Keratinocyte (primary cell): ENCODE data around the gene CRABP1. TPM values are rescaled to one million over a fixed set of nuclear protein-coding genes. Genes with fewer than 3 reads are reported as not detected.

Source experiments
- DNase-seq: peaks from one replicate; pipeline ENCODE4 v3.0.0-alpha.2; 2011; ENCODE audit warnings: low read depth, missing footprints, low spot score
- FAIRE-seq: peaks from 2 replicates; lab custom pipeline; 2011; peaks lifted over from hg19 to GRCh38; lab: Jason Lieb, UNC
- H2AFZ ChIP-seq: 2 replicates; pipeline ENCODE4 v1.6.0; 2012; ENCODE audit warnings: low read length, control low read depth, inconsistent platforms; ENCODE audit not compliant: control insufficient read depth
- H3K27ac ChIP-seq: 2 replicates; pipeline ENCODE4 v1.5.1; 2011; ENCODE audit warnings: low read length; ENCODE audit not compliant: control insufficient read depth, insufficient read depth
- H3K27me3 ChIP-seq: 3 replicates; pipeline ENCODE4 v1.6.0; 2011; ENCODE audit warnings: low read length; ENCODE audit not compliant: control insufficient read depth, insufficient read depth; ENCODE audit errors: extremely low read depth
- H3K36me3 ChIP-seq, 2 experiments: 2 replicates in 1 of 2; 3 replicates in 1 of 2; pipeline ENCODE4 v1.5.1; 2011; ENCODE audit warnings: low read length in 2 of 2, mild to moderate bottlenecking in 1 of 2; ENCODE audit not compliant: control insufficient read depth in 2 of 2, insufficient read depth in 2 of 2; ENCODE audit errors: extremely low read depth in 1 of 2
- H3K4me1 ChIP-seq: 3 replicates; pipeline ENCODE4 v1.5.1; 2011; ENCODE audit warnings: low read length; ENCODE audit not compliant: control insufficient read depth, insufficient read depth; ENCODE audit errors: extremely low read depth
- H3K4me2 ChIP-seq: 3 replicates; pipeline ENCODE4 v1.6.0; 2011; ENCODE audit warnings: low read depth, low read length; ENCODE audit not compliant: control insufficient read depth, insufficient read depth; ENCODE audit errors: extremely low read depth
- H3K4me3 ChIP-seq, 3 experiments: fragments of 200-600 bp in 1 of 3; sonication (generic) in 1 of 3; 2 replicates in 2 of 3; 3 replicates in 1 of 3; pipeline ENCODE4 v1.5.1; 2011 to 2016; ENCODE audit warnings: low read length in 3 of 3, mild to moderate bottlenecking in 3 of 3, control low read depth in 2 of 3, inconsistent platforms in 1 of 3, low read depth in 1 of 3, mixed read lengths in 1 of 3, mixed run types in 1 of 3, moderate library complexity in 1 of 3; ENCODE audit not compliant: control insufficient read depth in 2 of 3, insufficient read depth in 2 of 3; ENCODE audit errors: extremely low read depth in 1 of 3
- H3K79me2 ChIP-seq: 2 replicates; pipeline ENCODE4 v1.6.0; 2012; ENCODE audit warnings: low read length; ENCODE audit not compliant: control insufficient read depth, insufficient read depth
- H3K9ac ChIP-seq: 3 replicates; pipeline ENCODE4 v1.6.0; 2011; ENCODE audit warnings: low read length; ENCODE audit not compliant: control insufficient read depth, insufficient read depth; ENCODE audit errors: extremely low read depth
- H3K9me1 ChIP-seq: 3 replicates; pipeline ENCODE4 v1.6.0; 2011; ENCODE audit warnings: low read length; ENCODE audit not compliant: control insufficient read depth, insufficient read depth; ENCODE audit errors: extremely low read depth
- H3K9me3 ChIP-seq: 2 replicates; pipeline ENCODE4 v1.5.1; 2012; ENCODE audit warnings: low read depth, low read length; ENCODE audit not compliant: control insufficient read depth
- H4K20me1 ChIP-seq: 3 replicates; pipeline ENCODE4 v1.6.0; 2011; ENCODE audit warnings: low read length; ENCODE audit not compliant: control insufficient read depth, insufficient read depth; ENCODE audit errors: extremely low read depth
- EZH2 ChIP-seq: IDR thresholded peaks from one replicate; pipeline ENCODE4 v1.6.1; 2012; ENCODE audit warnings: inconsistent platforms, mild to moderate bottlenecking, low read length, moderate library complexity
- dilution Hi-C: fragments of 300-500 bp; cut with MboI; formaldehyde crosslinking; loops from one replicate; pipeline ENCODE4 v1.7.0; 2020; ENCODE audit warnings: low sequenced_read_pairs; ENCODE audit not compliant: extremely low pct_ligation_motif_present
- polyA plus RNA-seq, 5 experiments: library from polyadenylated mRNA; depleted of rRNA in 3 of 5; stranded (reverse) in 3 of 5; stranded (forward) in 1 of 5; unstranded in 1 of 5; fragments of >200 nt; gene quantifications; 1 replicate in 1 of 5; 2 replicates in 3 of 5; 3 replicates in 1 of 5; pipeline versions ENCODE4 v1.2.1 to v1.2.3, GENCODE V29; 2011 to 2012; ENCODE audit warnings: missing spikeins in 2 of 5, low read depth in 1 of 5, low replicate concordance in 1 of 5
- TF ChIP-seq, protein P1 (sequence below), 3 experiments: IDR thresholded peaks in 1 of 3; conservative IDR thresholded peaks in 1 of 3; optimal IDR thresholded peaks in 1 of 3; 2 replicates in 2 of 3; 3 replicates in 1 of 3; pipeline versions ENCODE3 to v1.5.1; 2011; ENCODE audit warnings: low read length in 3 of 3, mild to moderate bottlenecking in 3 of 3, moderate library complexity in 2 of 3, control low read depth in 1 of 3, inconsistent platforms in 1 of 3; ENCODE audit not compliant: insufficient read depth in 2 of 3; ENCODE audit errors: extremely low read depth in 1 of 3

Gene CRABP1
- polyA plus RNA-seq, 1 donor (not counting 4 experiments of a cell fraction or from before 2014, with no cell fraction given) = not detected

DNA sequence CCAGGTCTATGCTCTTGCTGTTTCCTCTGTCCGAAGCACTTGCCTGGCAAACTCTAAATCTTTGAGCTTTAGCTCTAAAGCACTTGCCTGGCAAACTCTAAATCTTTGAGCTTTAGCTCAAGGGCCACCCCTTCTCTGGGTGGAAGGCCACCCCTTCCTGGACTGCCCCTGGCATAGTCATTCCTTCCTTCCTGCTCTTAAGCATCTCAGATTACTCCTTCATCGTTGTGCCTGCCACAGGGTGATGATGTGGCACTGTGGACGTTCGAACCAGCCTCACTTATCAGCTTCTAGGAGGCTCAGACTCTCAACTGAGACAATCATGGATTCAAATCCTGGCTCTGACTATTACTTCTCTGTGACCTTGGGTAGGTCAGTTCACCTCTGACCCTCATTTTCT, 10.5 kb upstream of the CRABP1 start:
- Histone ChIP-seq H3K4me1 (no peaks in the 10 kb centered on the region), H3K4me2 (no peak overlapping the region), H3K27ac (no peak overlapping the region), H2AFZ (no peak overlapping the region), H3K79me2 (no peaks in the 10 kb centered on the region), H4K20me1 (no peaks in the 10 kb centered on the region), H3K4me3 (no peak overlapping the region), H3K27me3 (peaks cover 8% of the 10 kb centered on the region), H3K9me1 (no peaks in the 10 kb centered on the region), H3K9me3 (no peaks in the 10 kb centered on the region), H3K9ac (no peak overlapping the region), H3K36me3 (no peaks in the 10 kb centered on the region)
- dilution Hi-C loops = no loop called here
- FAIRE-seq = no peak
- TF ChIP-seq, protein P1, sequence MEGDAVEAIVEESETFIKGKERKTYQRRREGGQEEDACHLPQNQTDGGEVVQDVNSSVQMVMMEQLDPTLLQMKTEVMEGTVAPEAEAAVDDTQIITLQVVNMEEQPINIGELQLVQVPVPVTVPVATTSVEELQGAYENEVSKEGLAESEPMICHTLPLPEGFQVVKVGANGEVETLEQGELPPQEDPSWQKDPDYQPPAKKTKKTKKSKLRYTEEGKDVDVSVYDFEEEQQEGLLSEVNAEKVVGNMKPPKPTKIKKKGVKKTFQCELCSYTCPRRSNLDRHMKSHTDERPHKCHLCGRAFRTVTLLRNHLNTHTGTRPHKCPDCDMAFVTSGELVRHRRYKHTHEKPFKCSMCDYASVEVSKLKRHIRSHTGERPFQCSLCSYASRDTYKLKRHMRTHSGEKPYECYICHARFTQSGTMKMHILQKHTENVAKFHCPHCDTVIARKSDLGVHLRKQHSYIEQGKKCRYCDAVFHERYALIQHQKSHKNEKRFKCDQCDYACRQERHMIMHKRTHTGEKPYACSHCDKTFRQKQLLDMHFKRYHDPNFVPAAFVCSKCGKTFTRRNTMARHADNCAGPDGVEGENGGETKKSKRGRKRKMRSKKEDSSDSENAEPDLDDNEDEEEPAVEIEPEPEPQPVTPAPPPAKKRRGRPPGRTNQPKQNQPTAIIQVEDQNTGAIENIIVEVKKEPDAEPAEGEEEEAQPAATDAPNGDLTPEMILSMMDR (optimal IDR thresholded peaks at IDR 0.05 in 1 of 3, IDR thresholded peaks at IDR 0.05 in 1 of 3, conservative IDR thresholded peaks at IDR 0.05 in 1 of 3; ENCODE audit: extremely low read depth in 1 of 3, insufficient read depth in 2 of 3, low read length in 3 of 3) = no peak
- no peak for TF ChIP-seq EZH2
- no peak for DNase-seq

DNA sequence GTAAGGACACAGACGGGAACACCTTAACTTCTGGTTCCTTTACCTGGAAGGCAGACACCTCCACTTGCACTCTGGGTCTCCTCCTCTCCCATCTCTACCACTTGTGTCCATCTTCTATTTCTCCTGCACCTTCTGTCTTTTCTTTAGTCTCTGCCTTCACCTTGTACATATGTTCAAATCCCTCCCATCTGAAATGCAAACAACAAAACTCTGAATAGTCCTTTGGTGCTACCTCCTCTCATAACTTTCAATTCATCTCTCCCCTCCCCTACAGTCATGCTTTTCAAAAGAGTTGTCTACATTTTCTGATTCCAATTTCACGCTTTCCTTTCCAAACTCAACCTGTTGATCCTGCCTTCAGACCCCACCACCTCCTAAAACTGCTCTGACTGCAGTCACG, 5.3 kb upstream of the CRABP1 start:
- H3K4me3 ChIP-seq = no peak overlapping the region
- H3K4me2 ChIP-seq = no peak overlapping the region
- TF ChIP-seq, protein P1 (optimal IDR thresholded peaks at IDR 0.05 in 1 of 3, IDR thresholded peaks at IDR 0.05 in 1 of 3, conservative IDR thresholded peaks at IDR 0.05 in 1 of 3; ENCODE audit: extremely low read depth in 1 of 3, insufficient read depth in 2 of 3, low read length in 3 of 3) = no peak
- no peak for TF ChIP-seq EZH2
- dilution Hi-C loops = no loop called here
- H3K4me1 ChIP-seq = no peaks in the 10 kb centered on the region
- H3K27me3 ChIP-seq = peaks cover 23% of the 10 kb centered on the region
- H2AFZ ChIP-seq = no peak overlapping the region
- H3K9me1 ChIP-seq = no peaks in the 10 kb centered on the region
- no peak for DNase-seq
- no peaks in the 10 kb centered on the region for H3K79me2 ChIP-seq
- no peak overlapping the region for H3K27ac ChIP-seq
- no peak for FAIRE-seq
- H3K9ac ChIP-seq = no peak overlapping the region
- no peaks in the 10 kb centered on the region for H3K9me3 ChIP-seq
- H4K20me1 ChIP-seq = no peaks in the 10 kb centered on the region
- H3K36me3 ChIP-seq = no peaks in the 10 kb centered on the region
